GM18867 (cell line): ENCODE results near the gene MAGEB4.

Source experiments
- ATAC-seq: cut with Tn5 transposase; IDR thresholded peaks from one replicate; pipeline ENCODE4 v1.9.1; 2021; ENCODE audit warnings: mild to moderate bottlenecking, moderate library complexity; ENCODE audit not compliant: unreplicated experiment

The MAGEB4 gene

GRCh38 chrX:30282527-30282926 lies 40.7 kb downstream of the MAGEB4 start:
- no peak for ATAC-seq

DNA sequence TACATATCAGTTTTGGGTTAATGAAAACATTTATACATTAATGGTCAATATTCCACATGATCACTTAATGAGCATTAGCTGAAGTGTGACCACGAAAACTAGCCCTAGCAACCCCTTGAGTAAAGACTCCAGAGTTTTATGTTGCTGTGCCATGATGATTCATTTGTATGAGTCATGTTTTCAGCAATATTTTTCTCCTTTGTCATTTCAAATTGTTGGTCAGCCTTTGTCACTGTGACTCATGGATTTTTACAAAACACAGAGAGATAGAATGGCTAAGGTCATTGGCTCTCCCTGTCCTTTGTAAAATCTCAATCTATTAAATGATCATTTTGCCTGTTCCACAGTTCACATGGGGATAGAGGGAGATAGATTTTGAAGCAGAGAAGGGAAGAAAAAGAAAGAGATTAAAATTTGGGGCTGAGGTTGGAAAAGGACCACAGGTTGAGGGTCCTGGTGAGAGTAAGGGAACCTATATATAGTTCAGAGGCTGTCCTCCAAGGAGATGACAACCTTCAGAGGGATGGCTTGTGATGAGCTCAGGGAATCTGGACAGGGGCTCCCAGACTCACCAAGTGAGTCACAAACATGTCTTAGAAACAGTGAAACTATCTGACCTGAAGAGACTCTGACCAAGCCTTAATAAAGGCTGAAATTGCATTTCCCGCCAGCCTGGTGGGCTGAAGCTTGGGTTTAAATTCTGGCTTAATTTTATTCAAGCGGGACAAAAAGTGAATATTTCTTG lies 41.8 kb downstream of the MAGEB4 start:
- ATAC-seq, result no peak
